Esophagus muscularis mucosa (tissue), 4 donors: ENCODE measurements around the gene XPNPEP2. TPM values are rescaled to one million over a fixed set of nuclear protein-coding genes. Genes with fewer than 3 reads are reported as not detected.

Experiments
- DNase-seq: peaks from one replicate; pipeline ENCODE4 v3.0.0-alpha.2; 2017; ENCODE audit errors: extremely low spot score
- H3K27ac ChIP-seq, 4 donors: fragments of 200-600 bp; sonication (generic); replicated peaks in 1 of 4; 1 replicate in 3 of 4; 2 replicates in 1 of 4; pipeline ENCODE4 v1.5.1; 2016 to 2019; ENCODE audit warnings: mild to moderate bottlenecking in 1 of 4
- H3K27me3 ChIP-seq, 4 donors: fragments of 200-600 bp; sonication (generic); one replicate each; pipeline versions ENCODE4 v1.5.1 to v1.6.0; 2016 to 2019
- H3K36me3 ChIP-seq, 4 donors: fragments of 200-600 bp; sonication (generic); one replicate each; pipeline ENCODE4 v1.5.1; 2016 to 2019
- H3K4me1 ChIP-seq, 4 donors: fragments of 200-600 bp; sonication (generic); one replicate each; pipeline ENCODE4 v1.5.1; 2016 to 2019
- H3K4me3 ChIP-seq, 4 donors: fragments of 200-600 bp; sonication (generic); 1 replicate in 2 of 4; 2 replicates in 2 of 4; pipeline ENCODE4 v1.5.1; 2016 to 2019; ENCODE audit warnings: mild to moderate bottlenecking in 4 of 4, moderate library complexity in 1 of 4
- H3K9me3 ChIP-seq, 4 donors: fragments of 200-600 bp; sonication (generic); 1 replicate in 3 of 4; 2 replicates in 1 of 4; pipeline ENCODE4 v1.5.1; 2016 to 2019
- EP300 ChIP-seq: sonication (generic); formaldehyde crosslinking; IDR thresholded peaks from one replicate; pipeline ENCODE4 v1.6.1; 2017; ENCODE audit warnings: antibody characterized with exemption
- POLR2A ChIP-seq: fragments of 450-650 bp; IDR thresholded peaks from one replicate; pipeline ENCODE4 v1.6.1; 2017; ENCODE audit warnings: antibody characterized with exemption, moderate library complexity, mild to moderate bottlenecking, low read depth
- POLR2AphosphoS5 ChIP-seq, 2 donors: sonication (generic); formaldehyde crosslinking; IDR thresholded peaks; one replicate each; pipeline ENCODE4 v1.6.1; 2017; ENCODE audit warnings: antibody characterized with exemption in 2 of 2
- WGBS: methylation state at CpG from one replicate; pipeline ENCODE4 v1.1.5; 2018; 5-methylcytosine and 5-hydroxymethylcytosine counted together
- intact Hi-C: fragments of 100-400 bp; cut with DNase I; formaldehyde crosslinking; loops from one replicate; pipeline ENCODE4 v1.15.1; 2023
- total RNA-seq, 4 donors: library from RNA; depleted of rRNA; stranded (reverse); fragments of >200 nt; gene quantifications; one replicate each; pipeline versions ENCODE4 v1.1.0 to v1.2.1, GENCODE V29; 2016
- TF ChIP-seq, protein P1 (sequence below), 3 experiments: fragments of 200-600 bp in 2 of 3; fragments of 450-650 bp in 1 of 3; sonication (generic) in 2 of 3; IDR thresholded peaks; one replicate each; pipeline ENCODE4 v1.5.1; 2017 to 2019; ENCODE audit warnings: antibody characterized with exemption in 3 of 3, mild to moderate bottlenecking in 2 of 3, moderate library complexity in 1 of 3

Gene XPNPEP2
- total RNA-seq, 4 donors from 2014 or later, result 3.3 to 14.4 (median 5.0) TPM

DNA sequence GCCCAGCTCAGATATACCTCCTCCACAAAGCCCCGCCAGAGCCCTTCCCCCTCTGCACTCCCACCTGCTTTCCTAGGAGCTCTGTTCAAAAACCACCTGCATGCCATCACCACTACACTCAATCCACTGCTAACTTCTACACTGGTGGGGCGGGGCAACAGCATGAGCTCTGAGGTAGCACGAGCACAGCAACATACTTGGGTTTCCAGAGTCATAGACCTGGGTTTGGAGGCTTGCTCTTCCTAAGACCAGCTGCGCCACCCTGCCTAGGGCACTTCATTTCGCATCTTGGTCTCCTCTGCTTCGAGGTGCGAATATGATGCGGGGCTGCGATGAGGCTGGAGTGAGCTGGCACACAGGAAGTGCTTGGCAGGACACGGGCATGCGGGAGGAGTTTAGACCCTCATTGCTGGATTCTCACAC is 44.5 kb downstream of the XPNPEP2 start:
- H3K36me3 ChIP-seq, result no peaks in the 10 kb centered on the region
- no peaks in the 10 kb centered on the region for H3K27me3 ChIP-seq
- no peaks in the 10 kb centered on the region for H3K4me1 ChIP-seq
- WGBS, result 79% methylated on average over 11 of the region's 11 CpGs
- H3K27ac ChIP-seq, result no peak overlapping the region
- DNase-seq, result no peak
- H3K9me3 ChIP-seq, result no peaks in the 10 kb centered on the region
- no peak overlapping the region for H3K4me3 ChIP-seq
- TF ChIP-seq EP300 (no peak), POLR2AphosphoS5 (IDR thresholded peaks at IDR 0.05) (no peak)
- intact Hi-C loops, result no loop called here

- TF ChIP-seq EP300, result no peak
- TF ChIP-seq POLR2AphosphoS5 (IDR thresholded peaks at IDR 0.05), result no peak
- TF ChIP-seq, protein P1, sequence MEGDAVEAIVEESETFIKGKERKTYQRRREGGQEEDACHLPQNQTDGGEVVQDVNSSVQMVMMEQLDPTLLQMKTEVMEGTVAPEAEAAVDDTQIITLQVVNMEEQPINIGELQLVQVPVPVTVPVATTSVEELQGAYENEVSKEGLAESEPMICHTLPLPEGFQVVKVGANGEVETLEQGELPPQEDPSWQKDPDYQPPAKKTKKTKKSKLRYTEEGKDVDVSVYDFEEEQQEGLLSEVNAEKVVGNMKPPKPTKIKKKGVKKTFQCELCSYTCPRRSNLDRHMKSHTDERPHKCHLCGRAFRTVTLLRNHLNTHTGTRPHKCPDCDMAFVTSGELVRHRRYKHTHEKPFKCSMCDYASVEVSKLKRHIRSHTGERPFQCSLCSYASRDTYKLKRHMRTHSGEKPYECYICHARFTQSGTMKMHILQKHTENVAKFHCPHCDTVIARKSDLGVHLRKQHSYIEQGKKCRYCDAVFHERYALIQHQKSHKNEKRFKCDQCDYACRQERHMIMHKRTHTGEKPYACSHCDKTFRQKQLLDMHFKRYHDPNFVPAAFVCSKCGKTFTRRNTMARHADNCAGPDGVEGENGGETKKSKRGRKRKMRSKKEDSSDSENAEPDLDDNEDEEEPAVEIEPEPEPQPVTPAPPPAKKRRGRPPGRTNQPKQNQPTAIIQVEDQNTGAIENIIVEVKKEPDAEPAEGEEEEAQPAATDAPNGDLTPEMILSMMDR (IDR thresholded peaks at IDR 0.05), result no peak
- TF ChIP-seq POLR2A, result no peak
- H3K27ac ChIP-seq, result no peak overlapping the region
- WGBS, result 82% methylated on average over 7 of the region's 7 CpGs
- no peaks in the 10 kb centered on the region for H3K27me3 ChIP-seq
- H3K4me3 ChIP-seq, result no peak overlapping the region
- H3K9me3 ChIP-seq, result peaks cover 0 to under 1% (median 0%) of the 10 kb centered on the region in 4 donors
- H3K36me3 ChIP-seq, result no peaks in the 10 kb centered on the region
- no peak for DNase-seq
- no peaks in the 10 kb centered on the region for H3K4me1 ChIP-seq
- intact Hi-C loops, result no loop called here
Observed at GRCh38 chrX:129784371-129784770, 45.6 kb downstream of the XPNPEP2 start.

DNA sequence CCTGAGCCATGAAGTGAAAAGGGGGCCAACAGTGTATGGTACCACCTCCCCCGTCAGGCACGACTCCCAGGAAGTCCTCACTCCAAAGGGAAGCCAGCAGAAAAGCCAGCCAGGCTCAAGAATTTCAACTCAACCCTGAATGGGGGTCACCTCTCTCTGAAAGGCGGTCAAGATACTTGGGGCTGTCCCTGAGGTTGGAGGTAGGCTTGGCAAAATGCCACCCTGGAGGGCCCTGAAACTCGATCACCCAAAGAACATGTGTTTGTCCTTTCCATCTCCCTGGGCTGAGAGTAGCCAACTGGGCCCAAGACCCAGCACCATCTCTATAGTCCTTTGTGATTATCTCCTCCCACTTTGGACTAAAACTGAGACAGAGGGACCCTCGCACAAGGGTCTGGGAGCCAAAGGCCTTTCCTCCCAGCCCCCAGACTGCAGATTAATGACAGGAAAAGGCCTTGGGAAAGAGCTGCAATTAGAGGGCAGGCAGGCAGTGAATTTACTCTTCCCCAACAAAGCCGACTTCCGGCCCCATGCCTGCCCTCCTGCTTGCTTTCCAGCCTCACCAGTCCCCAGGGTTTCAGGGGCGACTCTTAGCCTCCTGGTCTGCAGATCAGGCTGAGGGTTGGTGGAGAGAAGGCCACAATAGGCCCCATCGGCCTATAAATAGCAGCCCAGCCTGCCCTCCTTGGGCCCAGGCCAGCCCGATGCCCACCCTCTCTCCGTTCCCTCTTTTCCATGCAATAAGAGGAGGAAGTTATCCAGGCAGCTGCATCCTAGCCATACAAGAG is 46.6 kb downstream of the XPNPEP2 start:
- no peaks in the 10 kb centered on the region for H3K4me1 ChIP-seq
- no peak overlapping the region for H3K27ac ChIP-seq
- DNase-seq, result no peak
- intact Hi-C loops, result no loop called here
- H3K27me3 ChIP-seq, result no peaks in the 10 kb centered on the region
- H3K4me3 ChIP-seq, result no peak overlapping the region
- H3K9me3 ChIP-seq, result peaks cover 0 to 3% (median 0%) of the 10 kb centered on the region in 4 donors
- 67% methylated on average over 11 of the region's 11 CpGs for WGBS
- H3K36me3 ChIP-seq, result no peaks in the 10 kb centered on the region
- TF ChIP-seq POLR2A (no peak), POLR2AphosphoS5 (IDR thresholded peaks at IDR 0.05) (no peak), EP300 (no peak)
- TF ChIP-seq, protein P1 (IDR thresholded peaks at IDR 0.05), result no peak

DNA sequence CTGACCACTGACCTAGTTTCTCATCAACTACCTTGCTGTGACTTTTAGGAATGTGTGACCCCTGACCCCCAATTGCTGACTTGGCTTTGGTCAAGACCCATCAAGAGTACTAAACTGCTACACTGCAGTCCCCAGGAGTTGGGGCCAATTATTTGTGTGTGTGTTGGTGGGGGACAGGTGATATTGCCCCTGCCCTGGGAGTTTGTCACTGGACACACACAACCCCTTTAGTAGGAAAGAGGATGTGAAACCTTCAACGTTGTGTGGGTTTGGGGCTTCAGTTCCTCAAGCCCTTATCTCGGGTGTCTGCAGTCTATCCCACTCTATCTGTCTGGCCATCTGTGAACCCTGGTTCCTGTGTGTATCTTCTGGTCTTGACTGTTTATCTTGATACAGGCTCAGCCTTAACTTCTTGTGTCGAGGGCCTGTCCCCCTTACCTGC is 47.5 kb downstream of the XPNPEP2 start:
- Histone ChIP-seq H3K27me3 (no peaks in the 10 kb centered on the region), H3K36me3 (no peaks in the 10 kb centered on the region), H3K9me3 (peaks cover 0 to 3% (median 0%) of the 10 kb centered on the region in 4 donors), H3K4me3 (no peak overlapping the region), H3K4me1 (no peaks in the 10 kb centered on the region), H3K27ac (no peak overlapping the region)
- 38% methylated on average over 3 of the region's 3 CpGs for WGBS
- intact Hi-C loops, result no loop called here
- no peak for DNase-seq
- TF ChIP-seq EP300, result no peak
- TF ChIP-seq POLR2AphosphoS5 (IDR thresholded peaks at IDR 0.05), result no peak
- TF ChIP-seq POLR2A, result no peak
- TF ChIP-seq, protein P1 (IDR thresholded peaks at IDR 0.05), result no peak

GRCh38 chrX:129787336-129788055 is 48.7 kb downstream of the XPNPEP2 start:
- 77% methylated on average over 9 of the region's 11 CpGs for WGBS
- H3K9me3 ChIP-seq, result peaks cover 0 to 3% (median 0%) of the 10 kb centered on the region in 4 donors
- H3K27ac ChIP-seq, result no peak overlapping the region
- H3K4me1 ChIP-seq, result no peaks in the 10 kb centered on the region
- H3K27me3 ChIP-seq, result no peaks in the 10 kb centered on the region
- no peaks in the 10 kb centered on the region for H3K36me3 ChIP-seq
- TF ChIP-seq EP300 (no peak), POLR2A (no peak), POLR2AphosphoS5 (IDR thresholded peaks at IDR 0.05) (no peak)
- TF ChIP-seq, protein P1 (IDR thresholded peaks at IDR 0.05), result no peak
- no peak for DNase-seq
- H3K4me3 ChIP-seq, result no peak overlapping the region
- intact Hi-C loops, result no loop called here
